GM21619 (cell line): Measurements from ENCODE around the gene NFATC4.
"Not testable (repeated sequence)": the region's sequence is repeated elsewhere in the genome, so short reads cannot be mapped to it uniquely, and the experiment has no call there.

Experiments used
- ATAC-seq: cut with Tn5 transposase; IDR thresholded peaks from one replicate; pipeline ENCODE4 v1.9.1; 2021; ENCODE audit not compliant: unreplicated experiment

The NFATC4 gene

GRCh38 chr14:24387009-24387345 is 19.0 kb downstream of the NFATC4 start:
- no peak for ATAC-seq

- ATAC-seq = not testable (repeated sequence)
Observed at GRCh38 chr14:24387579-24387978, 19.6 kb downstream of the NFATC4 start.

DNA sequence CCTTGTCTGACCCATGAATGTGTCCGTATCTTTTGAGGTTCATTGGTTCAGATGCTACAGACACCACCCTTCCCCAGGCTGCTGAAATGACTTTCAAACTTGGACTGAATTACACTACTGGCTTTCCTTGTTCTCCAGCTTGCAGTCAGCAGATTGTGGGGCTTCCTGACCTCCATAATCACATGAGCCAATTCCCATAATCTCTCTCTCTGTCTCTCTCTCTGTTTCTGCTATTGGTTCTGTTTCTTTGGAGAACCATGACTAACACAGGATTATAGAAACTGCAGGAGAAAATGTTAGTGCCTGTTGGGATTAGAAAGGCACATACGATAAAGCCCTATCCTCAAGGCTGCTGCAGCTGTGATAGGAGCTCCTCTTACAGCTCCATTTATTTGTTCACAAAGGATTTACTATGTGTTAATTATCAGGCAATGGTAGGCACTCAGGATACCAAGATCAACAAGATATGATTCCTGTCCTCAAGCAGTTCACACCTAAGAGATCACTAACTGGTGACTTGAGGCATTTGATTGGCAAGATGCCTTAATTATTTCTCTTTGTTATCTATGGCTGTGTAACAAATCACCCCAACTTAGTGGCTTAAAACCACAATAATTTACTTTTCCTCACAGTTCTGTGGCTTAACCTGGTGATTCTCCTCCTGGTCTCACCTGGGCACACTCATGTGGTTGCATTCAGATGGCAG is 20.6 kb downstream of the NFATC4 start:
- ATAC-seq = no peak

DNA sequence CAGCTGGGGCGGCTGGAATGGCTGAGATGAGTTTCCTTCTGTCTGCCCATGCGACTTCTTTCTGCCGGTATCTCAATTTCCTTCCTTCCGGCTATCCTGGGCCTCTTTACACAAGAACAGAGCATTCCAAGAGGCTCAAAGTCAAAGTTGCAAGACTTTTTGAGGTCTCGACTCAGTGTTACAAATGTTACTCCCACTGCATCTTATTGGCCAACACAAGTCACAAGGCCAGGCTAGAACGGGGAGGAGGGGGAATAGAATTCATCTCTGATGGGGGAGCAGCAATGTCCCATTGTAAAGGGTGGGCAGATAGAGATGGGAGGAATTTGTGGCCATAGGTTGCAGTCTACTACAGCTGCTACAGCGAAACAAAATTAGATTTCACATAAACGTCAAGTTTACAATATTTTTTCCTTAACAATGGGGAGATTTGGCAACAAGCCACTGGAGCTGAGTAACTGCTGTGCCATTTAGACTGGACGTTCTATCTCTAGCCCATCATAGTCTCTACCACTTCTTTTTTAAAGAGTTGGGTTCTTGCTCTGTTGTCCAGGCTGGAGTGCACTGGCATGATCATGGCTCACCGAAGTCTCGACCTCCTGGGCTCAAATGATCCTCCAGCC is 21.4 kb downstream of the NFATC4 start:
- no peak for ATAC-seq

DNA sequence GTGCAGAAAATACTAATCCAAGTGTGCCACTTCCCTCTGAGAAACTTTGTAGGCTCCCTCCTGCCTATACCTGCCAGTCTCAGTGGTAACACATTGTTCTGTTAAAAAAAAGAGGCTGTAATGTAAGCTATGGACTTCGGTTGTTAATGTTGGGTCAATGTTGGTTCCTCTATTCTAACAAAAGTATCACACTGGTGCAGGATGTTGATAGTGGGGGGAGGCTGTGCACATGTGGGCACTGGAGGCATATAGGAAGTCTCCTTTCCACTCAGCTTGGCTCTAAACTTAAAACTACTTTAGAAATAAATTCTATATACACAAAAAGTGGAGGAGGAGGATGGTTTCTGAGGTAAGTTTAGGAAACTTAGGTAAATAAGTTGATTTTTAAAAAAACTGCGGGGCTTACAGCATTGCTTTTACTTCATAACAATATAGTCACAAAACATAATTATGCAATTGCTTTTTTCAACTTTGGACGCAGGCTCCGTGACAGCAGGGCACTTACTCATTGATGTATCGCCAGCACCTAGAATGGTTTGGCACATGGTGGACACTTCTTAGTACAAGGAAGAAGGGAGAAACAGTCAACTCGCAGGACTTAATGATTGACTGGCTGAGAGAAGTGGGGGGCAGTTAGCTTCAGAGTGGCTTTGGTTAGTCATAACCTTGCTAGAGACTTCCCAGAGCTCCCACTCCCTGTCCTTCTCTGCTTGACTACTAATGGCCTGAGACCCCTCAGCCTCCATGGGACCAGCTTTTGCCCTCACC is 22.9 kb downstream of the NFATC4 start:
- no peak for ATAC-seq

DNA sequence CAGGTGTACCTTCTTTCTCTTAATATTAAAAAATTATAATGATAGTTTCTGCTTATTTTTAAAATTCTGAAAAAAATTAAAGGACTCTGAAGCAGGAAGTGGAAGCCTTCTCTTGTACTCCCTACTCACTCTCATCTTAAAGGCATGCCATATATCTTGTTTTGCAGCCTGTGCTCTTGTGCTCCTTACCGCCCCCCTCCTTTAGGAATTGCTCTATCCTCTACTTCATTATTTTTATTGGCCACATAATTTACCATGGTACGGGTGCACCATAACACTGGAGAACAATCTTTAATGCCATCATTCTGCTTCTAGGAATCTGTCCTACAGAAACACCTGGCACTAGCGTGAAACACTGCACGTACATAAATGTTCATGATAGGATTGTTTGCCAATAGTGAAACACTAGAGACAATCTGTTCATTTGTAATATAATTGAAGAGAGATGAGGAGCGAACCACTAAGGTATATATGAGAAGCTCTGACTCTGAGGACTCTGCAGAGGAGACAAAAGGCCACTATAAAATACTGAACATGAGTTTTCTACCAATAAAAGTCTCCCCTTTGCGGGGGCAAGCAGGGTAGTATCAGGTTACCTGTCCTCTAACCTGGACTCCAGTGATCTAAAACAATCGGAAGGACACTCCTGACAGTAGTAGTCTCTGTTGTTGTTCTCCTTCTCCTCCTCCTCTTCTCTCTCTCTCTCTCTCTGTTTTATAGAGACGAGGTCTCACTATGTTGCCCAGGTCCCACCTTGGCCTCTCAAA is 24.5 kb downstream of the NFATC4 start:
- ATAC-seq = no peak

DNA sequence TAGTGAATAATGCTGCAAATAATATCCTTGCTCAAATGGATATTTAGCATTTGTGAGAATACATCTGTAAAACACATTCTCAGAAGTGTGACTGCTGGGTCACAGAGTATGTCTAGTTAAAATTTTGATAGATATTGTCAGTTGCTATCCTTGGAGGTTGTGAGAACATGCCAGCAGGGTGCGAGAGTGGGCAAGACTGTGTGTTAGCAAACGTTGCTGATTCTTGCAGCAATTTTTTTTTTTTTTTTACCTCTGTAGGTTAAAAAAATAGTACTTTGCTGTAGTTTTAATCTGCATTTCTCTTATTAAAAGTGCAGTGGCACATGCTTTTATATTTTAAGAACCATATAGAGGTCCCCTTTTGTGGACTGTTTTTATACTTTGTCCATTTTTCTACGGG is 26.3 kb downstream of the NFATC4 start:
- no peak for ATAC-seq

DNA sequence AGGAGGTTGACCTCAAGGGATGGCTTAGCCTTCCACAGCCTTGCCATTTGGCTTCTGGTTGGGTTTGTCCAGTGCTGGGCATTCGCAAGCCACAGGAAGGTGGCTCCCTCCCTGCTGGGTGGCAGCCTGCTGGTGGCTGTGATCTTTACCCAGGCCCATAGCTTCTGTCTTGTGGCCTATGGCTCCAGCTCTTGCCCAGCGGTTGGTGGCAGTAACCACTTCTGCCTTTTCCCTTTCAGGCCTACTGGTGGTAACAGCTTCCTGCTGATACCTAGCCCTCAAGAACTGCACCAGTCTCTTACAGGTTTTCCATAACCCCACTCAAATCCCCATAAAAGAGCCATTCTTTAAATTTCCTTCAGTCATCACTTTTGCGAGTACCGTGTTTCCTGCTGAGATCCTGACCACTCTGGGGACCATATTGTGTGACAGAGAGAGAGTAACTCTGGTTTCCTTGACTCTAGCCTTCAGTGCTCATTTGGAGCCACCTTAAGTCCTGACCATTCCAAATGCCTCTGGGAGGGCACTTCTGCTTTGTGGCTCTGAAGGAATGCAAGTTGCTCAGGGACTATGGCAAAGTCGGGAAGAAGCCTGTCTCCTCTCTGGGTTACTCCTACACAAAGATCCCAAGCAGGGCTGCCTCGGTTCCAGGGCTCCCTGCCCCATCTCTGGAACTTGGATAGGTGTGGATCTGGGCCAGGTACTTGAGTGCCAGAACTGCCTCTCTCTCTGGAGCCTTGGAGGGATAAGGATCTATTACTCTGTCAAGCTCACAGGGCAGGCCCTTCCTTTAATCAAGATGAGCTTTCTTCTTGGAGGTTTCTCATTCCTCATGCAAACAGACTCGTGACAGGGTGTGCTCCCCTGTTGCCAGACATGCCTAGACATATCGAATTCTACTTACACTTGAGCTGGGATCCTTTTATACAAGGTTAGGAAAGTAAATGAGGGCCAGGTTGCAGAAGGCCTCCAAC is 27.9 kb downstream of the NFATC4 start:
- ATAC-seq = no peak

DNA sequence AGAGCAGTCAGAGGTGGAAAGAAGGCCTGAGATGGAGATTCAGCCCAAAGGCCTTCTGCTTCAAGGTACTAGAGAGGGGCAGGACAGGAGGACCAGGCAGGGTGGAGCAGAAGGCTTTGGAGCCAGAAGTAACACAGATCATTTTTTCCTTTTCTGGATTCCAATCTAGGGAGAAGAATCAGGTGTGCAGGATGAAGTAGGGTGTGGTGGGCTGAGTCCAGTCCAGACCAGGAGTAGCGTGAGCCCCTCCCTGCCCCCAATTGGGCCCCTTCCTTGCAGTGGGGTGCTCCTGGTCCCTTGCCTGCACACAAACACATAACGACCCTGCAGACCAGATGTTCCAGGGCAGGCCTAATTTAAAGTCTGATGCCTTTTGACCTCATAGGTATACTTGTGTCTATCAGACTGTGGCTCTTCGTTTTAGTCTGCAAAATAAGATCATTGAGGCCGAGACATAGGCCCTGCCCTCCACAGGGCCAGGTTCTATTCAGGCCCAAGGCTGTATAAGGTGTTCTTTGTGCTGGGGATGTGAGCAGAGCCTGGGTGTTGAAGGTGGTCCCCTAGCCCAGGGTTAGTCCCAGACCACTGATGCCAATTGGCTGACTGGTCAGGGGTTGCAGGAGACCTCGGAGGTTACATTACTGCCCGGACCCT is 29.8 kb downstream of the NFATC4 start:
- ATAC-seq = no peak

GRCh38 chr14:24398293-24398652 is 30.3 kb downstream of the NFATC4 start:
- ATAC-seq = no peak

DNA sequence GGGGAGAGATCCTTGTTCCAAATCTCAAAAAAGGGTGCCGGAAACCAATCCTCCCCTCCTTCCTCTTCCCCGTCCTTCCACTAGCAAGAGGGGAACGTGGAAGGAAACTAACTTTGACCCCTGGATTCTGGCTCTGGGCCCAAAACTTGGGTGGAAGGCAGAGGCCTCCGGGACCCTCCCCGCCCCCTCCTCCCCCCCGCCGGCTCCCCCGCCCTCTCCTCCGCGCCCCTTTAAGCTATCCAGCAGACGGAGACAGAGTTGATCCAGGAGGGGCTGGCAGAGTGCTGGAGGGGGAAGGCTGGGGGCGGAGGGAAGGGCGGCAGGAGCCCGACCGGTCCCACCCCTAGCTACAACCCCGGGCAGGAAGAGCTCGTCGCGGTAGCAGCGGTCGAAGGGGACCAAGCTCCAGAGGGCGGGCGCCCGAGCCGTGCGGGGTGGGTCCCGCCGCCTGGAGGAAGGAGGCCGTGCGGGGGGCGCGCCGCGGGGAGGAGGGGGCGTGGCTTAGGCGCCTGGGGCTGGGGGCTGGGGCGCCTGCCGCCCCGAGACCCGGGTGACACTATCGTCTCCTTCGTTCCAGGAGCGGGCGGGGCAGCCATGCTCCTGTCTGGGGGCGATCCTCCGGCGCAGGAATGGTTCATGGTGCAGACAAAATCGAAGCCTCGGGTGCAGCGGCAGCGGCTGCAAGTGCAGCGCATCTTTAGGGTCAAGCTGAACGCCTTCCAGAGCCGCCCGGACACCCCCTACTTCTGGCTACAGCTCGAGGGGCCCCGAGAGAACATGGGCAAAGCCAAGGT is 30.9 kb downstream of the NFATC4 start, which contains the start of gene NYNRIN:
NYNRIN (plus strand) TSS at position 351 of the 794 bp plus-strand sequence; CDS start at position 595, 244 bp downstream.
- no peak for ATAC-seq

- ATAC-seq = no peak
Observed at GRCh38 chr14:24399447-24399822, 31.5 kb downstream of the NFATC4 start.

GRCh38 chr14:24399999-24400718 is 32.2 kb downstream of the NFATC4 start:
- no peak for ATAC-seq

- ATAC-seq = no peak
Observed at GRCh38 chr14:24401810-24402702, 34.1 kb downstream of the NFATC4 start.

GRCh38 chr14:24403294-24403998 is 35.5 kb downstream of the NFATC4 start:
- ATAC-seq = no peak

- ATAC-seq = no peak
Observed at GRCh38 chr14:24404814-24405213, 36.8 kb downstream of the NFATC4 start.

DNA sequence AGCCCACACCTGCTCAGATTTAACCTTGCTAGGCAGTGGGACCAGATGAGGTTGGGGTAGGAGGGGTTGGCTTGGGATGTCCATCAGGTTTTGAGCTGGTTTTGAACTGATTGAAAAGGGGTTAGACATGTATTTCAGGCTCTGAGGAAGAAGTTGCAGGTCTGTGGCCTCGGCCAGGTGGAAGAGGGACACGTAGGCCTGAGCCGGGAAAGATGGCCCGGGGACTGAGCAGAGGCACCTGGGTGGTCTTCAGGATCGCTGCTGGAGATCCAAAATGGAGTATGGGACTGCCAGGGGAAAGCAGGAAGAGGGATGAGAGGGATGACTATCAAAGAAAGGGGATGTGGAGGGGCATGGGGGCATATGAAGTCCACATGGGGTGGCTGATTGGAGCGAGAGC is 38.4 kb downstream of the NFATC4 start:
- no peak for ATAC-seq
